HG03097 (cell line): ENCODE measurements around the gene PRPF38B.
A peak's percentile ranks its signal among the peaks of the same experiment; 100 is the strongest.
"Not testable (repeated sequence)": the region's sequence is repeated elsewhere in the genome, so short reads cannot be mapped to it uniquely, and the experiment has no call there.

Experiments used
- ATAC-seq: cut with Tn5 transposase; IDR thresholded peaks from one replicate; pipeline ENCODE4 v1.9.1; 2021; ENCODE audit not compliant: unreplicated experiment, low FRiP score

Gene PRPF38B

GRCh38 chr1:108679586-108680213 lies 12.4 kb upstream of the PRPF38B start:
- ATAC-seq = no peak

DNA sequence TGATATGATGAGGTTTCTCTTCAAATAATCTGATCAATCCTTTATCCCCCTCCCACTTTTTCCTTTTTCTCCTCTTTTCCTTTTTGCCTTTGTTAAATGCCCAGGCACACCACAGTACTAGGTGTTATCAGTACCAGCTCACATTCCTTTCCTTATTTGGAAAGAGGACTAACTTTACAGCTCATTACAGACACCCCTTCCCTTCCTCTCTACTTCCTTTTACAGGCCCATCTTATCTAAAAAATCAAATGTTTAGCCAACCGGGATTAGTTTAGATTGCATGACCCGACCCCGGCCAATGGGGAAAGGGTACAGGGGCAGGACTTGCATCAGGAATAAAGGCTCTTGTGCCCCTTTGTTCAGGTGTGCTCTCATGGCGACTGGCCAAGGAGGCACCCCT lies 10.4 kb upstream of the PRPF38B start:
- not testable (repeated sequence) for ATAC-seq

DNA sequence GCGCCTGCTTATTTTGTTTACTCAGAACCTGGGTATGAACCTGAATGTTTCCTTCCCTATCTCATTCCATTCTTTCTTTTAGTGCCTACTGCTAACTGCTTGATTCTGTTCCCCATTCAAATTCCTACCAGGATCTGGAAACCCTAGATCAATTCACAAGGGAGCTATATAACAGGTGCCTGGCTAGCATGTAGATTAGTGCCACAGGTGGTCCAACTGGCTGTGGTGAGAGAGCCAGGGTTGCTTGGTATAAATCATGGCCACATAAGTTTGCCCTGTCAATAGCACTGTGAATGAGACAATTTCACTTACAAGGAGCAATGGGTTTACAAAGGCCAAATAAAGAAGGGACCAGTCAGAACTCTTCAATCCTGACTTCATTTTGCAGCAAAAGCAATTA lies 6.6 kb upstream of the PRPF38B start:
- no peak for ATAC-seq

DNA sequence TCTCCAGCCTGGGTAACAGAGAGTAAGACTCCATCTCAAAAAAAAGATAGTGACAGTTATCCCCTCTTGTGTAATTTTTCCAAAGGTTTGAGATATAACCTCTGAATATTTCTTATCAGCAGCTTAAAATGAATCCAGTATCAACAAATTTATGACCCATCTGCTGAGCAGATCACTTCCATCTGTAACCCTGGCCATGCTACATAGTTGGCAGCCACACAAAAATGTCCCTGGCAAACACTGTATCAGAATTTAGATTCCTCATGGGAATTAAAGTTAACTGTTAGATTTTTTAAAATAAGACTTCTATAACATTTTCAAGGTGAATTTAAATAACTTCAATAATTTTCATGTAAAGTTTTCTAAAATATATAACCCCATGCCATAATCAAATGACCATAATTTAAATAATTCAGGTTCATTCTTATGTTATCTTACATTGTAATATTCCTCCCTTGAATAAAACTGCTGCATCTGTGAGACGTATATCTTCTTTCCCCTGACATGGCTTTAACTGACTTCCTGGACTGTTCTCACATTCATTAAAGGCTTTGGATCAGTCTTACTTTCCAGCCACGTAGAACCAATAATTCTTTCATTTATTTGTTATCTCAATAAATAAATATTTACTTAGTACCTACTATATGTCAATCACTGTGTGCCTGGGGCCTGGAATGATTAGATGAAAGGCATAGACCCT lies 5.3 kb upstream of the PRPF38B start:
- ATAC-seq = no peak

GRCh38 chr1:108691128-108691941 lies 775 bp upstream of the PRPF38B start:
- no peak for ATAC-seq

DNA sequence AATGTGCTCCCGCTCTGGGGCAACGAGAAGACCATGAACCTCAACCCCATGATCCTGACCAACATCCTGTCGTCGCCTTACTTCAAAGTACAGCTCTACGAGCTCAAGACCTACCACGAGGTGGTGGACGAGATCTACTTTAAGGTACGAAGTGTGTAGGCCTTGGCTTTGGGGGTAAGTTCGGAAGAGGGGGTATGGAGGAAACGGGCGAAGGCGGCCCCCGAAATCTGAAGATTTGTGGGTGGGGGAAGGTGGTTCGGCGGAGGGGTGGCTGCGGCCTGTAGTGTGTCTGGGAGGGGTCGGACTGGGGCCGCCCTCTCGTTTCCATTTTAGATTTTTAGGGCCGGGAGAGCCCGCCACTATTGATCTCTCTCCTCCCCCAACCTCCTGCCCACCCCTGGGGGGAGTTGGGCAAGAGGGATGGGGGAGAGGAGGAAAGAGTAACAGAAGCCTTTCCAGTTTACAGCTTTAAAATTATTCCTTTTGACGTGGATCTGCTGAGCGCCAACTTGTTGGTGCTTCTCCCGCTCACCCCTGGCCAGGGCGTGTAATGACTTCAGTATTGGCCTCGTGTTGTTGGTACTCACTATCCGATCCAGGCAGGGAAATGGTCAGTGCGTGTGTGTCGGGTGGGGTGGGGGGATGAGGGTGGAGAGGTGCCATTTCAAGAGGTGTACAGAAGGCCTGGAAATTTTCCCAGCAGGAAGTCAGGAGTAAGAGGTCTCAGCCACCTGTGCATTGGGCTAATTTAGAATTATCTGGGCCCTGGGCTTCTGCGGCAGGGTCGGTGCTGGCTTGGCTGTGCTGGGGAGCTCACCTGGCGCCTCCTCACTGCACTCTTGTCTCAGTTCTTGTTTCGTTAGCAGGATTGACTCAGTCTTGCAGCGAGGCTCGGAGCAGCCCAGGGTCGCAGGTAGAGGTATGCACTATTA lies 880 bp downstream of the PRPF38B start:
- peak; percentile 45 for ATAC-seq

GRCh38 chr1:108695535-108695934 lies 3.4 kb downstream of the PRPF38B start:
- no peak for ATAC-seq

DNA sequence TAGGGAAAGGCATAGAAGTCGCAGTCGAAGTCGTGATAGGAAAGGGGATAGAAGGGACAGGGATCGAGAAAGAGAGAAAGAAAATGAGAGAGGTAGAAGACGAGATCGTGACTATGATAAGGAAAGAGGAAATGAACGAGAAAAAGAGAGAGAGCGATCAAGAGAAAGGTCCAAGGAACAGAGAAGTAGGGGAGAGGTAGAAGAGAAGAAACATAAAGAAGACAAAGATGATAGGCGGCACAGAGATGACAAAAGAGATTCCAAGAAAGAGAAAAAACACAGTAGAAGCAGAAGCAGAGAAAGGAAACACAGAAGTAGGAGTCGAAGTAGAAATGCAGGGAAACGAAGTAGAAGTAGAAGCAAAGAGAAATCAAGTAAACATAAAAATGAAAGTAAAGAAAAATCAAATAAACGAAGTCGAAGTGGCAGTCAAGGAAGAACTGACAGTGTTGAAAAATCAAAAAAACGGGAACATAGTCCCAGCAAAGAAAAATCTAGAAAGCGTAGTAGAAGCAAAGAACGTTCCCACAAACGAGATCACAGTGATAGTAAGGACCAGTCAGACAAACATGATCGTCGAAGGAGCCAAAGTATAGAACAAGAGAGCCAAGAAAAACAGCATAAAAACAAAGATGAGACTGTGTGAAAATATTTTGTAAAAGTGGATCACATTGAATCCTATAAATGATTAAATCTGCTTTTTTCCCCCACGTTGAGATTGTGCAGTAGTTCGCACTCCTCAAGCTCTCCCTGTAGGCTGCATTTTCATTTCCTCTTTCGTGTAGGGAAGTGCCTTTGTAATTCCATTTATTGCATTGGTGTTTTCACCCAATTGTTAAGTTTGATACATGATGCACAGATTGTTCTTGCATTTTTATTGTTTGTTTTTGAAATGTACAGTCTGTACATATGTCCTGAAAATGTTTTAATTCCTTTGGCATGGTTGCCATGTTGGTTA lies 7.5 kb downstream of the PRPF38B start:
- ATAC-seq = no peak

- no peak for ATAC-seq
These were observed 9.2 kb downstream of the PRPF38B start for GRCh38 chr1:108701176-108701849.

DNA sequence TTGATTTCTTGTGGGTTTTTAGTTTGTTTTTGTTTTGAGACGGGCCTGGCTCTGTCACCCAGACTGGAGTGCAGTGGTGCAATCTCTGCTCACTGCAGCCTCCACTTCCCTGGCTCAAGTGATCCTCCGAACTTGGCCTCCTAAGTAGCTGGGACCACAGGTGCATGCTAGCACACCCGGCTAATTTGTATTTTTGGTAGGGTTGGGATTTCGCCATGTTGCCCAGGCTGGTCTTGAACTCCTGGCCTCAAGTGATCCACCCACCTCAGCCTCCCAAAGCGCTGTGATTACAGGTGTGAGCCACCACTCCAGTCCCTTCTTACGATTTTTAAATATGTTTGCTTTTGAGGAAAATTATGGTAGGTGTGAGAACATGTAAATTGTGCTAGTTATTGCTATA lies 10.0 kb downstream of the PRPF38B start:
- ATAC-seq = not testable (repeated sequence)

- ATAC-seq = no peak
These were observed 11.8 kb downstream of the PRPF38B start for GRCh38 chr1:108703939-108704338.

DNA sequence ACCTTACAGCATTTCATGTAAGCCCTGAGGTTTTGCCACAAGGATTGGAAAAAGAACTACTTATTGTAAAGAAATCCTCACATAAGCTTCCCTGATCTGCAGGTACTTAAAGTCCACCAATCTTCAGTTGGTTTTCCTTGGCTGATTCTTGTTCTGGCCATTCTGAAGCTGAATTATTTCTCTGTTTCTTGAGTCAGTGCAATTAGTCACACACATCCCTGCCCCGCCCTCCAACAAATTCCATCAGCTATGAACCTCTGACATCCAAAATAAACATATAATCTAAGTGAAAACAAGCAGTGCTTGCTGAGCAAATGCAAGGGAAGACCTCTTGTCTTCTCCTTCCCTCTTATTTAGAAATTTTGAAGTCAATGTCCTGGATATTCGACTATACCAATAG lies 12.4 kb downstream of the PRPF38B start:
- ATAC-seq = no peak

- no peak for ATAC-seq
These were observed 14.5 kb downstream of the PRPF38B start for GRCh38 chr1:108706643-108707042.

DNA sequence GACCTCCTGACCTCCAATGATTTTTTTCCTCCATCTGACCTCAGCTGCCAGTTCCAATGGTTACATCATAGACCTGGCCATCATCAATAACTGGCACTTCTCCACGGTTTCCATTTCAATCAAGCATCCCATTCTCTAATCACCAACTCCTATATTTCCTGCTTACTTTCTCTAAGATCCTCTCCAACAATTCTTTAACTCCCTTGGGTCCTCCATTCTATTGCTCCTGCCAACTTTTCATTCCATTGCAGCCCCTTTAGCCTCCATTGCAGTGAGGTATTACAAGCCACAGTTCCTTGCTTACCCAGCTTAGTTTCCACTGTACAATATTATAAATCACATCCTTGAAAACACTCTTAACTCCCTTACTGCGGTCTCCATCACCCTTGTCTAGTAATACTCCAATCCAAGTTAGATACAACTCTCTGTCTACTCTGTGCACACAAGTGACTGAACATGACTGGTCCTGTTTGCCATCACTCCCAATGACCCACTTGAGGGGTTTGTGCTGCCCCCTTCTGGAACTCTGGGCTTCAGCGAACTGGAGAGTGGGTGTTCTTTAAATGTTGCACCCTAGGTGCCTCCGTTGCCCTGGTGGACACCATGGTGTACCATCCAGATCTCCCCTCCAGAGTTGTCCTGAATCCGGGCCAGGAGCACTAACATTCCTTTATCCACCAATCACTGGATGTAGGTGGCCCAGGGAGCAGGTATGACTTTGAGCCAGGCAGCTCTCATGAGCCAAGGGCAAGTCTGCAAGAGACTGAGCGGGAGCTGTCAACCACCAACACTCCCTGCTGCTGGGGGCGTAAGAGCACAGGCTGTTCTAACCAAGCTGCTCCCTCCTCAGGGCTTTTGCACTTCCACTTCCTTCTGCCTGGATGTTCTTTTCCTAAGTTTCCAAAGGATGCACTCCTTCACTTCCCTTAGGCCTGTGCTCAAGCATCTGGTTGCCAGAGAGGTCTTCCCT lies 16.9 kb downstream of the PRPF38B start:
- peak; percentile 55 for ATAC-seq

- ATAC-seq = no peak
These were observed 20.6 kb downstream of the PRPF38B start, which contains the start of gene FNDC7 for GRCh38 chr1:108712606-108713150. FNDC7 (plus strand) TSS chr1:108712908; CDS start chr1:108712934, 26 bp downstream.

DNA sequence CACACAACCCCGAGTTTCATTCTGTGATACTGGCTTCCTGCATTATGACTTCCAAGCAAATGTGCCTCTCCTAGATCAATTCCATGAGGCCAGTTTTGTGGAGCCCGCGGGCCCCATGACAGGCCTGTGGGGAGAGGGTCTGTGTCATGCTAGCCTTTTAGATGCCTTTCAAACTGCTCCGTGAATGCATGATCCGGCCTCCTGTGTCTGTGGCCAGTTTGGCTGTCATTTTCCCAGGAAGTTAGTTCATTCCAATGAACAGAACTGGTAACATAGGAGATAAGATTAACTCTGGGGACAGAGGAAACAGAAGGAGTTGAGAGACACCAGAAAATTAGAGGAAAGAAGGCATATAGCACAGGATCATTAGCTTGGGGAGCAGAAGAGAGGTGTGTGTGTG lies 23.8 kb downstream of the PRPF38B start:
- no peak for ATAC-seq
